ENCODE results near the gene MATN1. TPM values are rescaled to one million over a fixed set of nuclear protein-coding genes. Genes with fewer than 3 reads are reported as not detected.
A peak's percentile ranks its signal among the peaks of the same experiment; 100 is the strongest.

The MATN1 gene
- total RNA-seq, 6 experiments from 2014 or later, result 0.06 TPM; not detected in 5

GRCh38 chr1:30751830-30752650 is 28.7 kb upstream of the MATN1 start:
- DNase-seq, result no peak
- no peak for TF ChIP-seq CTCF (IDR thresholded peaks at IDR 0.05)
- Mint-ChIP-seq H3K4me1 (ENCODE audit: low read depth) (peaks cover 30% of the 10 kb centered on the region), H3K9me3 (no peaks in the 10 kb centered on the region), H3K4me3 (no peak overlapping the region), H3K36me3 (ENCODE audit: low read depth) (no peaks in the 10 kb centered on the region), H3K27me3 (ENCODE audit: insufficient read depth) (peaks cover 12% of the 10 kb centered on the region), H3K27ac (no peak overlapping the region)

- Mint-ChIP-seq H3K36me3 (ENCODE audit: low read depth) (no peaks in the 10 kb centered on the region), H3K4me3 (no peak overlapping the region), H3K9me3 (no peaks in the 10 kb centered on the region), H3K27me3 (ENCODE audit: insufficient read depth) (peaks cover 16% of the 10 kb centered on the region), H3K27ac (no peak overlapping the region), H3K4me1 (ENCODE audit: low read depth) (peaks cover 18% of the 10 kb centered on the region)
- DNase-seq, result no peak
- no peak for TF ChIP-seq CTCF (IDR thresholded peaks at IDR 0.05)
Observed at GRCh38 chr1:30750731-30751291, 27.4 kb upstream of the MATN1 start.

- Mint-ChIP-seq H3K36me3 (ENCODE audit: low read depth) (no peaks in the 10 kb centered on the region), H3K9me3 (no peaks in the 10 kb centered on the region), H3K27me3 (ENCODE audit: insufficient read depth) (peaks cover 16% of the 10 kb centered on the region), H3K4me1 (ENCODE audit: low read depth) (peaks cover 9% of the 10 kb centered on the region), H3K27ac (no peak overlapping the region), H3K4me3 (no peak overlapping the region)
- DNase-seq, result no peak
- TF ChIP-seq CTCF (IDR thresholded peaks at IDR 0.05), result no peak
Observed at GRCh38 chr1:30749691-30750583, 26.6 kb upstream of the MATN1 start.

GRCh38 chr1:30748699-30749401 is 25.5 kb upstream of the MATN1 start:
- TF ChIP-seq CTCF (IDR thresholded peaks at IDR 0.05), result no peak
- H3K36me3 Mint-ChIP-seq (ENCODE audit: low read depth), result no peaks in the 10 kb centered on the region
- no peak for DNase-seq
- no peak overlapping the region for H3K4me3 Mint-ChIP-seq
- H3K27me3 Mint-ChIP-seq (ENCODE audit: insufficient read depth), result peaks cover 16% of the 10 kb centered on the region
- no peaks in the 10 kb centered on the region for H3K9me3 Mint-ChIP-seq
- H3K27ac Mint-ChIP-seq, result no peak overlapping the region; the same call in 1 of the 2 replicates
- H3K4me1 Mint-ChIP-seq (ENCODE audit: low read depth), result peaks cover 9% of the 10 kb centered on the region

- TF ChIP-seq CTCF (IDR thresholded peaks at IDR 0.05), result no peak
- H3K4me1 Mint-ChIP-seq (ENCODE audit: low read depth), result peaks cover 9% of the 10 kb centered on the region
- no peak for DNase-seq
- H3K27me3 Mint-ChIP-seq (ENCODE audit: insufficient read depth), result peaks cover 16% of the 10 kb centered on the region
- H3K9me3 Mint-ChIP-seq, result no peaks in the 10 kb centered on the region
- H3K36me3 Mint-ChIP-seq (ENCODE audit: low read depth), result no peaks in the 10 kb centered on the region
- peak overlapping the region; percentile 23; the same call in 1 of the 2 replicates for H3K27ac Mint-ChIP-seq
- H3K4me3 Mint-ChIP-seq, result no peak overlapping the region
Observed at GRCh38 chr1:30748098-30748698, 24.8 kb upstream of the MATN1 start.

Data from HFFc6 (cell line).